ENCODE data around the gene SLIT3.
"Not testable (repeated sequence)": the region's sequence is repeated elsewhere in the genome, so short reads cannot be mapped to it uniquely, and the experiment has no call there.

Gene SLIT3

DNA sequence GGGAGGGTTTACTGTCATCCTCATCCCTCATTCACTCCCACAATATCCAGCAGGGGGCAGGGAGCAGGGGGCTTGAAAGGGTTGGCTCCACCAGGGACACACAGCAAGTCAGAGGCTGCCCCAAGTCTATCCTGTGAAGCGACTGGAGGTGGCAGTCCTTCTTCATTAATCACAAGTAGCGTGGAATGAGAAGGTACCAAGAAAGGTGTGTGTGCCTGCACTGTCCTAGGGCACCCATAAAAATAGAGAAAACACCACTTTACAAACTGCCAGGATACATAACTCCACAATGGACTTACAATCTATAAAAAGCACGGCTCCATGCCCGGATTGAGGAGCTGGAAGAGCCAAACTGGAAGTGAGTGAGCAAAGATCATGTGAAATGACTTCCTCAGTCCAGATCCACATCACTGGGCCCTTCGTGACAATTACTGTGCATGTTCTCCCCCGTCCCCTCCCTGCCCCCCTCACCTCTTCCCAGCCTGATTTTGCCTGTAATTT lies 183.9 kb downstream of the SLIT3 start:
- no peak for DNase-seq (ENCODE audit: extremely low read depth in 1 of 2, low read depth in 1 of 2)

GRCh38 chr5:169115461-169116124 lies 185.3 kb downstream of the SLIT3 start:
- no peak for DNase-seq (ENCODE audit: extremely low read depth in 1 of 2, low read depth in 1 of 2)

- no peak for DNase-seq (ENCODE audit: extremely low read depth in 1 of 2, low read depth in 1 of 2)
These were observed 186.4 kb downstream of the SLIT3 start for GRCh38 chr5:169114466-169115065.

DNA sequence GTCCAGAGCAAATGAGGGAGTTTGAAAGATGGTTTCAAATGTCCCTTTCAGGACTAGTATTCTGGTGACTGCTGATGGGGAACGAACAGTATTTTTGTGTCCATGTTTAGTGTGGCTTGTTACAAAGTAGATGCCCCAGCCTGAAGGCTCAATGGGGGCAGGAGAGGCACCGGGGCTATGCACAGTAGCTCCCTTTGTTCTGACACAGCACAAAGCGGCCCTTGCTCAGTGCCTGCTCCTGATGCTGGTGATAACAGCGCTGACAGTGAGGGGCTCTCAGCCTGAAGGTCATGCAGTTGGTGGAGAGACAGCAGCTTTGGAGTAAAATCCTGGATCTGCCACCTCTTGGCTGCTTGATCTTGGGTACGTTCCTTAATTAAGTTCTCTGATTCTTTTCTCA lies 188.9 kb downstream of the SLIT3 start:
- DNase-seq (ENCODE audit: extremely low read depth in 1 of 2, low read depth in 1 of 2): no peak

DNA sequence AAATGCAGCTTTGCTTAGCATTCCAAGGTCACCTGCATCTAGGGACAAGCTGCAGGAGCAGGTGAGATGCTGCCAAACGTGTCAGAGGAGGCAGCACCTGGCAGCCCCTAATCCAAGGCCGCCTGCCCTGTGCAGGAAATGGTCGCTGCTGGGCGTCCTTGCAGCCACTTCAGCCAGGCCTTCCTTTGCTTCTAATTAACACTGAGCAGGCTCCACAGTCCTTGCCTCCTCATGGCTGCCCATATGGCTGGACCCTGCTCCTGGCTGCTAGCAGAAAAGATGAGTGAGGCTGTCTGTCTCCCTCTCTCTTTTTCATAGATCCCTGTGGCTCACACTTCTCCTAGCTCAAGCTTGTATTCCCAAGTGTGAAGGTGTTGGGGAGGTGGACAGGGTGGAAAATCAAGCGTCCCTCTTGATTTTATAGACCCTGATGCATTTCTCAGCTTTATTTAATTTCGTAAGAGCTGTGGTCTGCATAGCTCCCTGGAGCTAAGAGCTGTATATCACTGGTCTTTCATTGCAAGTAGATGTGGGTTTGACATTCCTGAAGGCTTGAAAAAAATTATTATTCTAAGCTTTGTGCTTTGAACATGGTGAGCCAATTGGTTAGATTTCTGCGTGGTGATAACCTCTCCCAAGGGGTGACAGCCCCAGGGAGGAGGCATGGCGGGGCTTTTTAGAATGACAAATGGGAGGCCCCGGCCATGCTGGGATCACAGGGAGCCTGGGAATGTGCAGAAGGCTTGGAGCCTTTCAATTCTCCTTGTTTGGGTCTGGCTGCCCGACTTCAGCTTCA lies 193.8 kb downstream of the SLIT3 start:
- DNase-seq (ENCODE audit: extremely low read depth in 1 of 2, low read depth in 1 of 2): no peak

DNA sequence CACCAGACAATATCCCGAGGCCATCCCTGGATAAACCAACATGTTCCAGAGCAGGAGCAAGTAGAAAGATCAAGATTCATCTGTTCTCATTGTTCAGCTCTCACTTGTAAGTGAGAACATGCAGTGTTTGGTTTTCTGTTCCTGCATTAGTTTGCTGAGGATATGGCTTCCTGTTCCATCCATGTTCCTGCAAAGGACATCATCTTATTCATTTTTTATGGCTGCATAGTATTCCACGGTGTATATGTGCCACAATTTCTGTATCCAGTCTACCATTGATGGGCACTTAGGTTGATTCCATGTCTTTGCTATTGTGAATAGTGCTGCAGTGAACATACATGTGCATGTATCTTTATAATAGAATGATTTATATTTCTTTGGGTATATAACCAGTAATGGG lies 195.4 kb downstream of the SLIT3 start:
- DNase-seq (ENCODE audit: extremely low read depth in 1 of 2, low read depth in 1 of 2): not testable (repeated sequence)

DNA sequence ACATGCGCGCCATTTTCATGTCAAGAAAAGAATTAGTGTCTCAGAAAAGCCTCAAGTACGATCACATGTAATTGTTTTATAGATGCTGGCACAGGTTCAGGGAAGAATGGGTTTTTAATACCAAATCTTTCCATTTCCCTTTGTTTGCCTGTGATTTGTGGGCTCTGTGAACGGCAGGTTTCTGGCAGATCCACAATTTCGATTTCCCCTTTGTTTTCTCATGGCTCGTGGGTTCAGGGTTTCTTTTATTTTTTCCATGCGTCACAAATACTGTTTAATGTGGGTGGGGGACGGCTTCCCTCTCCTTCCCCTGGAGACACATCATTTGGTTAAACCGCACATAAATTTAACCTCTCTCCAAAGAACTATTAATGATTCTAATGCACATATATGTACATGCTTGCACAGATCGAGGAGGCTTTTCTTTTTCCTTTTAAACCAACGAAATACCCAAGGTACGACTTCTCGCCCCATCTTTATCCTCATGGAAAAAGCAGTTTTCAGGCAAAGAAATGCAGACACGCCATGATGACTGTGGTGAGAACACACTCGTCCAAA lies 195.9 kb downstream of the SLIT3 start:
- no peak for DNase-seq (ENCODE audit: extremely low read depth in 1 of 2, low read depth in 1 of 2)

DNA sequence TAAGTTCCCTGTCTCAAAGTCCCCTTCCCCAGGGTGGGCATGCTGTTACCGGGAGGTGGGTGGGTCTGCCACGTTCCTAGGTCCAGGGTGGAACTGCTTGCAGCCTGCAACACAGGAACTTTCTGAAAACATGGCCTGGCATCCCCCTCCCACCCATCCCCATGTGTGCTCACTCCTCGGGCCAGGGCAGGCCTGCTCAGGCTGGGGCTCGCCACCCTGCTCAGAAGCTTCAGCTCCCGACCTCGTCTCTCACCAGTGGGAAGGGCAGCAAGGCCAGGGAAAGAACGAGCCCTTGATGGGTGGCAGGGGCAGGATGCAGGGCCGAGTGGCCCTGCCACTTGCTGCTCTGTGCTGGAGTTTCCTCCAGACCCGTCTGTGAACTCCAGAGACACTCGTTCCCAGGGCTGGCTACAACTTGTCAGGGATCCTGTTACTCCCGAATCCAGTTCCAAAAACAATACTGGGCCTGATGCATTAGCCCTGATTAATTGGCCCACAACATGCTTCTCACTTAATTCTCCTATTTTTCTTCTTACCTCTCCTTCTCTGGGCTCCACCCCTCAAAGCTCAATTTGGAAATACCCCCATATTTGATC lies 197.3 kb downstream of the SLIT3 start:
- DNase-seq (ENCODE audit: extremely low read depth in 1 of 2, low read depth in 1 of 2): no peak

GRCh38 chr5:169101966-169102365 lies 199.0 kb downstream of the SLIT3 start:
- DNase-seq (ENCODE audit: extremely low read depth in 1 of 2, low read depth in 1 of 2): no peak

DNA sequence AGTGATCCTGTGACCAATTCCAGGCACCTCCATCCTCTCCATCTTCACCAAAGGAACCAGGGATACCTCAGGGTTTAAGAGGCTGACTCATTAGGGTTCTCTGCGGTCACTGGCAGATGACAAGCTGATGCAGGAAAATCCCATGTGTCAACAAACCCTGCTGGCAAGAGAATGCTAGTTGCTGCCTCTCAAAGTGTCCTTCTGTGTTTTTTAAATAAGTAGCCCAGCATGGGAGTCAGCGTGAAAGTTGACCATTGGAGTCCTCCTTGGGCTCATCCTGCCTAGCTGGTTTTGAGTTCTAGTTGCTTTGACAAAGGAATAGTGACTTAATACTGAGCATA lies 200.2 kb downstream of the SLIT3 start:
- DNase-seq (ENCODE audit: extremely low read depth in 1 of 2, low read depth in 1 of 2): no peak

GRCh38 chr5:169099801-169100734 lies 200.9 kb downstream of the SLIT3 start:
- DNase-seq (ENCODE audit: extremely low read depth in 1 of 2, low read depth in 1 of 2): no peak

GRCh38 chr5:169098331-169099121 lies 202.4 kb downstream of the SLIT3 start:
- DNase-seq (ENCODE audit: extremely low read depth in 1 of 2, low read depth in 1 of 2): no peak

DNA sequence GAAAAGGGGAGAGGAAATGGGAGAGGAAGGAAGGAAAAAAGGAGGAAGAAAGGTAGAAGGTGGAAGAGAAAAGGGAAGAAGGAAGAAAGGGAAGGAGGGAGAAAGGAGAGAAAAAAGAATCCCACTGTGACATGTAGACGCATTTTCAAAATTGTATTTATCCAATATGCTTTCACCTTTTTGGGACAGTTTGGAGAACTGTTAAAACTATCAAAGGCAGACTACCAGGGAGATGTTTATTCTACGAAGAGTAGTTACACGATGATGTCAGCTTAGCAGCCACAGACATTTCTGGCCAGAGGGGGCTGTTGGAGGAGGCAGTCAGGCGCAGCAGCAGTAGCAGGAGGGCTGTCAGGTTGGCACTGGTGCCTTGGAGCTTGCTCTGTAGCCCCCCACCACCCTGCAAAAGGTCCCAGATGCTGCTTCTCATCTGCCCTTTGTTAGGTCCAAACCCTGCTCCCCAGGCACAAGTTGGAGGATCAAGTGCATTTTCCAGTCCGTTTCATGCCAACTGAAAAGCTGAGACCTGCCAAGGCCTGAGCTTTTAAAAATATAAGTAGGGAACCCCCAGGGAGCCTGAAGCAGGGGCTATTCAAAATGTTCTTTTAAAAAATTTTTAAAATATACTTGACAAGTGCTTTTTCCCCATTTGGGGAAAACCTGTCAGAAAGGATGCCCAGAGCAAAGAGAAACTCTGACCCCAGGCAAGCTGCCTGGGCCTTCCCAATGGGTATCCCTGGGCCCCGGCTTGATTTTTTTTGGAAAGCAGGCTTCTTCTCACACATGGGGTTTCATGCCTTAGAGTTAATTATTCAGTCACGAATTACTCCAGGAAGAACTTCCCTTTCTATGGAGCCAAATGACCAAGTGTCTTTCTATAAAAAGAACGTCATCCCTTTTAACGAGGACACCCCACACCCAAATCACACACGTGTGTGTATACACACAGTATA lies 203.3 kb downstream of the SLIT3 start:
- no peak for DNase-seq (ENCODE audit: extremely low read depth in 1 of 2, low read depth in 1 of 2)

GRCh38 chr5:169095976-169096375 lies 205.0 kb downstream of the SLIT3 start:
- no peak for DNase-seq (ENCODE audit: extremely low read depth in 1 of 2, low read depth in 1 of 2)

- DNase-seq (ENCODE audit: extremely low read depth in 1 of 2, low read depth in 1 of 2): no peak
These were observed 205.5 kb downstream of the SLIT3 start for GRCh38 chr5:169095410-169095960.

- DNase-seq (ENCODE audit: extremely low read depth in 1 of 2, low read depth in 1 of 2): no peak
These were observed 206.1 kb downstream of the SLIT3 start for GRCh38 chr5:169094586-169095409.

GRCh38 chr5:169091396-169091980 lies 209.5 kb downstream of the SLIT3 start:
- no peak for DNase-seq (ENCODE audit: extremely low read depth in 1 of 2, low read depth in 1 of 2)
